GM19351 (cell line): ENCODE results near the gene RAD54L2.
"Not testable (repeated sequence)": the region's sequence is repeated elsewhere in the genome, so short reads cannot be mapped to it uniquely, and the experiment has no call there.

ENCODE experiments used
- ATAC-seq: cut with Tn5 transposase; IDR thresholded peaks from one replicate; pipeline ENCODE4 v1.9.1; 2021; ENCODE audit warnings: mild to moderate bottlenecking, moderate library complexity; ENCODE audit not compliant: unreplicated experiment

RAD54L2 gene, protein sequence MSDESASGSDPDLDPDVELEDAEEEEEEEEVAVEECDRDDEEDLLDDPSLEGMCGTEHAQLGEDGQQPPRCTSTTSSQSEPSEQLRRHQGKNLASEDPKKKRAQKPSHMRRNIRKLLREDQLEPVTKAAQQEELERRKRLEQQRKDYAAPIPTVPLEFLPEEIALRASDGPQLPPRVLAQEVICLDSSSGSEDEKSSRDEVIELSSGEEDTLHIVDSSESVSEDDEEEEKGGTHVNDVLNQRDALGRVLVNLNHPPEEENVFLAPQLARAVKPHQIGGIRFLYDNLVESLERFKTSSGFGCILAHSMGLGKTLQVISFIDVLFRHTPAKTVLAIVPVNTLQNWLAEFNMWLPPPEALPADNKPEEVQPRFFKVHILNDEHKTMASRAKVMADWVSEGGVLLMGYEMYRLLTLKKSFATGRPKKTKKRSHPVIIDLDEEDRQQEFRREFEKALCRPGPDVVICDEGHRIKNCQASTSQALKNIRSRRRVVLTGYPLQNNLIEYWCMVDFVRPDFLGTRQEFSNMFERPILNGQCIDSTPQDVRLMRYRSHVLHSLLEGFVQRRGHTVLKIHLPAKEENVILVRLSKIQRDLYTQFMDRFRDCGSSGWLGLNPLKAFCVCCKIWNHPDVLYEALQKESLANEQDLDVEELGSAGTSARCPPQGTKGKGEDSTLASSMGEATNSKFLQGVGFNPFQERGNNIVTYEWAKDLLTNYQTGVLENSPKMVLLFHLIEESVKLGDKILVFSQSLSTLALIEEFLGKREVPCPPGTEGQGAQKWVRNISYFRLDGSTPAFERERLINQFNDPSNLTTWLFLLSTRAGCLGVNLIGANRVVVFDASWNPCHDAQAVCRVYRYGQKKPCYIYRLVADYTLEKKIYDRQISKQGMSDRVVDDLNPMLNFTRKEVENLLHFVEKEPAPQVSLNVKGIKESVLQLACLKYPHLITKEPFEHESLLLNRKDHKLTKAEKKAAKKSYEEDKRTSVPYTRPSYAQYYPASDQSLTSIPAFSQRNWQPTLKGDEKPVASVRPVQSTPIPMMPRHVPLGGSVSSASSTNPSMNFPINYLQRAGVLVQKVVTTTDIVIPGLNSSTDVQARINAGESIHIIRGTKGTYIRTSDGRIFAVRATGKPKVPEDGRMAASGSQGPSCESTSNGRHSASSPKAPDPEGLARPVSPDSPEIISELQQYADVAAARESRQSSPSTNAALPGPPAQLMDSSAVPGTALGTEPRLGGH (N-terminal part only)

DNA sequence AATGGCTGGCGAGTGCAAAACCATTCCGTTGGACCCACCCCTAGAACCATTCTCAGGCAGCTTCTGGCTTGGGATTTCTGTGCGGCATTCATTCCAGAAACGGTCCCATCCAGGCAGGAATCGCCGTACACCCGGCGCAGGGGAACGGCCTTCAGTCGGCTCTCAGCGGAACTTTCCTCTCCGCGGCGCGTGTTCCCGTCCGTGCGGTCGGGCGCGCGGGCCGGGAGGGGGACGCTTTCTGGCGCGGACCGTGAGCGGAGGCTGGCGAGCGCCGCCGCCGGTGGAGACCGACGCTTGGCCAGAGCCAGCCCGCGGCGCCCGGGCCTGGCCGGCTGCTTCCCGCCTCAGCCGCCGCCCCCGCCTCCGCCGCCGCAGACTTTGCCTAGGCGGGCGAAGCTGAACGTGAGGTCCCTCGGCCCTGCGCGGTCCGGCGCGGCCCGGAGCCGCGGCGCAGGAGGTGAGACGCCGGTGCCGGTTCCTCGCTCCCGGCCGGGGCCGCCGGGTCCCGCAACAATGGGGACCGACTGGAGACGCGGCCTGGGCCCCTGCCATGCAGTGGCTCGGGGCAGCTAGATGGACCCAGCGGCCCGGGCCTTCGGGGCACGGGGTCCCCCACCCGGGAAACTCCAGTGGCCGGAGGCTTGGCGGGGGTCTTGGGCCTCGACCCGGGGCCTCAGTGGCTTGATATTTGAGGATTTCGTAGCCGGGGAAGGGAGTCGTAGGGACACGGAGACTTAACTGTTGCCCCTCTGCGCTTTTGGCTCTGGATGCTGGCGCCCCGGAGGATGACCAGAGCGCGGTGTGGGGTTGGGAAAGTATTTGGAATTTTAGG, at the start of gene RAD54L2:
Gene RAD54L2, plus strand, starts transcription at position 261 of the 832 bp plus-strand sequence. CDS start 51,702 bp downstream, outside the sequence.
- peak; percentile 90 for ATAC-seq

DNA sequence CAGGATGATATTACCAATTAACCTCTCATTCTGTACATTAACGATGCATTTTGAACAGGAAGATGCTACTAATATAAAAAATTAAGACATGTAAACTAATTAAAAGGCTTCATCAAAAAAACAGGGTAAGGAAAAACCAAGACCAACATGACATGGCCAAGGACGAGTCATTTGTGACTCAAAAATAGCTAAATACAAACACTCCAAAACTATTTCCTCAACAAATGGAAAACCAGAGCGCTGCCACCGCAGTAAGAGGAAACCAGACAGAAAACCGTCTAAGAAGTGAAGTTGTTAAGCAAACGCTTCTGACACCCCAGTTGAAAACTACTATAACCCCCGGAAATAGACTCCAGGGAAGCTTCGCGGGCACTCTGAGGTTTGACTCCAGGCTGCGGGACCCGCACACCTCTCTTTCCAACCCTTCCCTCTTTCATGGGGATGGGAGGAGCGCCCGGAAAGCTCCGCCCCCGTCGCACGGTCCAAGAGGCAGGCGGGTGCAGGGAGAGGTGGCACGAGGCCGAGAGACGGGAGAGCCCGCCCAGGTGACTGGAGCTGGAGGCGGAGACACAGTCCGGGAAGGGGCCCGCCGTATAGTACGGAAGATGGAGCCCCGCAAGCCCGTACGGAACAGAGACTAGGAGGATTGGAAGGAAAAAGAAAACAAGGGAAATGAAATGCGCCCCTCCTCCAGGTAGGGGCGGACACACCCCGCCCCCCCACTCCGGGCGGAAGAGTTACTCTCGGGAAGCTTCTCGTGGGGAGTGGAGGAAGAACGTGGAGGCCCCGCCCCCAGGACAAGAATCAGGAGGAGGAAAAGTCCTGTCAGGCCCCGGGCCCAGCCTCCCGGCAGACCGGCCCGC, 39.4 kb upstream of the RAD54L2 start:
- peak; percentile 53 for ATAC-seq

DNA sequence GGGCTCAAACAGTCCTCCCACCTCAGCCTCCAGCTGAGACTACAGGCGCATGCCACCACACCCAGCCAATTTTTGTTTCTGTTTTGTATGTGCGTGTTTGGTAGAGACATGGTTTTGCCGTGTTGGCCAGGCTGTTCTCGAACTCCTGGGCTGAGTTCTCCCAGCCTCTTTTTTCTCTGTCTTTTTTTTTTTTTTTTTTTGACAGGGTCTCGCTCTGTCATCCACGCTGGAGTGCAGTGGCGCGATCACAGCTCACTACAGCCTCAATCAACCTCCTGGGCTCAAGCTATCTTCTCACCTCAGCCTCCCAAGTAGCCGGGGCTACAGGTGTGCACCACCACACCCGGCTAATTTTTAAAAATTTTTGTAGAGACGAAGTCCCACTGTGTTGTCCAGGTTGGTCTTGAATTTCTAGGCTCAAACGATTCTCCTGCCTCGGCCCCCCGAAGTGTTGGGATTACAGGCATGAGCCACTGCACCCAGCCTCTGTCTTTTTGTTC, 37.8 kb upstream of the RAD54L2 start:
- ATAC-seq: no peak

DNA sequence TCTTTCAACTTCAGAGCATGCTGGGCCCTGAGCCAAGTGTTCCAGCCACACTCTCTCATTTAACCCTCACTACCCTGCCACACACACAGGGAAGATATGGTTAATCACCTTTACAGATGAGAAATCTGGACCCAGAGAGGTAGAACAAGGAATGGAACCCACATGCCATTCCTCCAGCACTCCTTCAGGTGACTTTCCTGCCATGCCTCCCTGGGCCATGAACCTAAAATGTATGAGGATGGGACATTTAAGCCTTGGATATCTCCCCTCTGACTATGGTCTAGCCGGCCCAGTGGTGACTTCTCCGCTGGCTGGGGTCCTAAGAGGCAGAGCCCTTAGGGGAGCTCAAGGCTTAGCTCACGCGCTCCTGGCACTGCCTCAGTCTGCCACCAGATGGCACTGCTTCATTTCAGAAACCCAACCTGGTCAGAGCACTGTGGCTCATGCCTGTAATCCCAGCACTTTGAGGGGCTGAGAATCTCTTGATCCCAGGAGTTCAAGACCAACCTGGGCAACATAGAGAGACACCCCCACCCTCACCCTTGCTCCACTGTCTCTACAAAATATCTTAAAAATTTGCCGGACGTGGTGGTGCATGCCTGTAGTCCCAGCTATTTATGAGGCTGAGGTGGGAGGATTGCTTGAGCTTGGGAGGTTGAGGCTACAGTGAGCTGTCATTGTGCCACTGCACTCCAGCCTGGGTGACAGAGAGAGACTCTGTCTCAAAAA, 36.5 kb upstream of the RAD54L2 start:
- peak; percentile 21 for ATAC-seq

DNA sequence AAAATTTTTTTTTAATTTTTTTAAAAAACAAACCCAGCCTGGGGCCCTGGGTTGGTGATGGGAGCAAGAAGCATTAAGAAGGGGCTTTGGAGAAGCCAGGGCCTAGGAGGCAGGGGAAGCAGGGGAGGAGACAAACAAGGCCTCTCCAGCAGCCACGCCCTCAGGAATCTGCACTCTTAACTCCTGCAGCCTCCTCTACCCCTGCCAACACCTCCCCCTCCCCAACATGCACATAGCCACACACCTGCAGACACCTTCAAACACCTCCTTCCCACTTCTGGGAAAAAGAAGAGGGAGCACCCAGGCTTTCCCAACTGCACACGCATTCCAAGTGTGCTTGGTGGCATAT, 36.0 kb upstream of the RAD54L2 start:
- no peak for ATAC-seq

DNA sequence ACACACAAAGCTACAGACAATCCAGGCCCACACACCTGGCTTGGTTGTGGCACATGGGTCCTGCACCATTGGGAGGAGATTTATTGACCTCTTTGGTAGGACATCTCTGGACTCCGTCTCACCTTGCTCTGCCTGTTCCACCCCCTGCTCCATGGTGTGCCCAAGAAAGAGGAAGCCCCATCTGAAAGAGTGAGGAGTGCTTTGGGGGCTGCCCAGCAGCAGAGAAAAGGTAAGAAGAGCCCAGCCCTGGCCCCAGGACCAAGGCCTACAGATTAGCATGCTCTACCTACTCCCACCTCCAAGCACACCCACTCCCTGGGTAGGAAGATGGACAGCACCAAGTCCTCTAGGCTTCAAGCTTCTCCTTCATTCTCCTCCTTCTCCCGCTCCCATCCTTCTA, 35.5 kb upstream of the RAD54L2 start:
- no peak for ATAC-seq

DNA sequence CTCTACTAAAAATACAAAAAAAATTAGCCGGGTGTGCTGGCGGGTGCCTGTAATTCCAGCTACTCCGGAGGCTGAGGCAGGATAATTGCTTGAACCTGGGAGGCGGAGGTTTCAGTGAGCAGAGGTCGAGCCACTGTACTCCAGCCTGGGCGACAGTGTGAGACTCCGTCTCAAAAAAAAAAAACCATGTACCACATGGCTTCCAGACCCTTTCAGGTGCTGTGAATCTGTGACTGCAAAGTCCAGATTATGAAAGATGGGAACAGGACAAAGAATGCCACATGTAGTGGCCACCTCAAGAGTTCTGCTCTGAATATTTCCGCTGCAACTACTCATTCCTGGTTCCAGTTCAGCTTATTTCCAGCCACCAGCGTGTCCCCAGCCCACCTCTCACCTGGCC, 30.3 kb upstream of the RAD54L2 start:
- no peak for ATAC-seq

DNA sequence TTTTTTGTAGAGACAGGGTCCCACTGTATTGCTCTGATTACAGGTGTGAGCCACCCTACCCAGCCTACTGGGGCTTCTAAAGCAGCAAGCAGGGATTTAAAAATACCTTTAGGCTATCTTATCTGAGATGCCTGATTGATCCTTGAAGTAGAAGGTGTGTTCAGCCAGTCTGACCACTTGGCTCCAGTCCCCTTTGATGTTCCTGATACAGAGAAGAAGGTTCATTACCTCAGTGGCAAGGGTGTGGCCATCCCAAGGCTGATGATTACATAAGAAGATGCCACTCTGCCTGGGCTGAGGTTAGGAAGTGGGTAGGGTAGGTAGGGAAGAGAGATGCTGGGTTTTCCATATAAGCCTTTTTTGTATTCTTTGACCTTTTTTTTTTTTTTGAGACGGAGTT, 27.5 kb upstream of the RAD54L2 start:
- ATAC-seq: no peak

DNA sequence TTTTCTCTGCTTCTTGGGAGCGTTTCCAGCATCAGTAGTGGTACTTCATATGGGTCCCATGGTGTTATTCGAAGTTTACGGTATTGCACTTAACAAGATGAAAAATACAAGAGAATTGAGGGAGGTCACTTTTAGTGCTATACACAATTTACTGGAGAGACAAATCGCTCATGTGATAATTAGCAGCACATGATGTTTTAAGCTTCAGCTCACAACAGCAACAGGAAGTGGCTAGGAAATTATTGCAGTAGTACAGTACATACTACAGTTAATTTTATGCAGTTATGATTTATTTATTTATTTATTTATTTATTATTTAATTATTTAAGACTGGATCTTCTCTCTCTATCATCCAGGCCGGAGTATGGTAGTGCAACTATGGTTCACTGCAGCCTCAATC, 24.3 kb upstream of the RAD54L2 start:
- no peak for ATAC-seq

DNA sequence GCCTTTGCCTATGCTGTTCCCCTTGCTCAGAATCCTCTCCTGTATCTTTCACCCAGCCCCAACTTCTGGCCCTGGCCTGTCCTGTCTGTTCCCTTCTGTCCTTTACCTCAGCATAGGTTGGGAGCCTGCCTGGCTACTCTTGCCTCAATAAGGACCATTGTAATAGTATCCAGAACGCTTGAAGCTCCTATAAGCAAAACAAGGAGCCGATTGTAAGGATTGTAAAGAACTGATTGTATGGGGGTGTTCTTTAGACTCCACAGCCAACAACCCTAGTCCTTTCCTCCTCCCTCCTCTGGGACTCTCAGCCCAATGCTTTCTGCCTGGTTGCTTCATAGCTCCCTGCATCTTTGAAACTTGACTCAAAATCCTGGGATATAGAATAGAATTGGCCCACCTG, 18.7 kb upstream of the RAD54L2 start:
- no peak for ATAC-seq

DNA sequence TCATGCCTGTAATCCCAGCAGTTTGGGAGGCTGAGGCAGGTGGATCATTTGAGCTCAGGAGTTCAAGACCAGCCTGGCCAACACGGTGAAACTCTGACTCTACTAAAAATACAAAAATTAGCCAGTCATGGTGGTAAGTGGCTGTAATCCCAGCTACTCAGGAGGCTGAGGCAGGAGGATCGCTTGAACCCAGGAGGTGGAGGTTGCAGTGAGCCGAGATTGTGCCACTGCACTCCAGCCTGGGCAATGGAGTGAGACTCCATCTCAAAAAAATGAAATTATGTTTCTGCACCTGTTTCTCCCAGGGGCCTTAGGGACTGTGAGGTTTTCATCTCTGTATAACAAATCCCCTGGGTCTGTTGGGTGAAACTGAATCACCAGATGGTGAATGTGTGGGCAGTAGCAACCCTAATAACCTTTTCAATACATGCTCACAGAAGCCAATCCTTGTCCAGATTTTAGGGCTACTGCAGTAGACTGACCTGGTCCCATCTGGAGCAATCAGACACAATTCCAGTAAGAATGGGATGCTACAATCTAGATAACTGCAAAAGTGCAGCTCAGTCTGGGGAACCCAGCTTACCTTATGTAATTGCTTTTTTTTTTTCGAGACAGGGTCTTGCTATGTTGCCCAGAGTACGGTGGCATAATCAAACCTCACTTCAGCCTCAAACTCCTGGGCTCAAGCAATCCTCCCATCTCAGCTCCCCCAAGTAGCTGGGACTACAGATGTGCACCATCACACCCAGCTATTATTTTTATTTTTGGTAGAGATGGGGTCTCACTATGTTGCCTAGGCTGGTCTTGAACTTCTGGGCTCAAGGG, 17.4 kb upstream of the RAD54L2 start:
- ATAC-seq: peak; percentile 86

DNA sequence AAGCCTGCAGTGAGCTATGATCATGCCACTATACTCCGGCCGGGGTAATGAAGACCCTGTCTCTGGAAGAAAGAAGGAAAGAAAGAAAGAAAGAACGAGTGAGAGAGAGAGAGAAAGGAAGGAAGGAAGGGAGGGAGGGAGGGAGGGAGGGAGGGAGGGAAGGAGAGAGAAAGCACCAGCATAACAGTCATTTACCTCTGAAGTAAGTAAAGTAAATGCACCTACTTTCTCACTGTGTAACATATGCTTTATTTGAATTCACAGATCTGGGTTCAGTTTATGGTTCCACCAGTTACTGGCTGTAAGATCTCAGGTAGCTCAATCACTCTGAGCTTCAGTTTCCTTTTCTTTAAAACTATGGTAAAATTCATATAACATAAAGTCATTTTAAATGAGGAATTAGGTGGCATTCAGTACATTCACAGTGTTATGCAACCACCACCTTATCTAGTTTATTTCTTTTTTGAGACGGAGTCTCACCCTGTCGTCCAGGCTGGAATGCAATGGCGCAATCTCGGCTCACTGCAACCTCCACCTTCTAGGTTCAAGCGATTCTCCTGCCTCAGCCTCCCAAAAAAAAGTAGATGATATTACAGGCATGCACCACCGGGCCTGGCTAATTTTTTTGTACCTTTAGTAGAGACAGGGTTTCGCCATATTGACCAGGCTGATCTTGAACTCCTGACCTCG, 16.1 kb upstream of the RAD54L2 start:
- ATAC-seq: no peak

DNA sequence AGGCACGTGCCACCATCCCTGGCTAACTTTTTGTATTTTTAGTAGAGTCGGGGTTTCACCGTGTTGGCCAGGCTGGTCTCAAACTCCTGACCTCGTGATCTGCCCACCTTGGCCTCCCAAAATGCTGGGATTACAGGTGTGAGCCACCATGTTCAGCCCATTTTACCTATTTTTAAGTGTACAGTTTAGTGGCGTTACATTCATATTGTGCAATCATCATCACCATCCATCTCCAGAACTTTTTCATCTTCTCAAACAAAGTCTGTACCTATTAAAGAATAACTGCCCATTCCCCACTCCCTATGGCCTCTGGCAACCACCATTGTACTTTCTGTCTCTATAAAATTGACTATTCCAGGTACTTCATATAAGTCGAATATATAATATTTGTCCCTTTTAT, 13.6 kb upstream of the RAD54L2 start:
- ATAC-seq: not testable (repeated sequence)

DNA sequence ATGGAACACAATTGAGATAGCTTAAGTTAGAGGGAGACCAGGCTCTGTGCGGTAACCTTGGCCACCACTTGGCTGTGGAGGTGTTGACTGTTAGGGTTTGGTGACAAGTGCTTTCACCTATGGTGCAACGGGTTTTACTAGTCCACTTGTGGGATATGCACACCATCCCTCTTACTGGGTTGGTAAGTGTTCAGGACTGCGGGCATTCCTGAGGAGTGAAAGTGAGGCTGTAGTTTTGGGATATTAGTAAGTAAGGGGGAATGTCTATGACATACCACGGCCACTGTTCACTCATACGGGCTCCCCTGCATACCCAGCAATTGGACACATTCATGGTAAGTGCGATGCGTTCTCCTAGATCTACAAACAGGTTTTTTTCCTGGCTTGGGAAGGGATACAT, 8.0 kb upstream of the RAD54L2 start:
- no peak for ATAC-seq

DNA sequence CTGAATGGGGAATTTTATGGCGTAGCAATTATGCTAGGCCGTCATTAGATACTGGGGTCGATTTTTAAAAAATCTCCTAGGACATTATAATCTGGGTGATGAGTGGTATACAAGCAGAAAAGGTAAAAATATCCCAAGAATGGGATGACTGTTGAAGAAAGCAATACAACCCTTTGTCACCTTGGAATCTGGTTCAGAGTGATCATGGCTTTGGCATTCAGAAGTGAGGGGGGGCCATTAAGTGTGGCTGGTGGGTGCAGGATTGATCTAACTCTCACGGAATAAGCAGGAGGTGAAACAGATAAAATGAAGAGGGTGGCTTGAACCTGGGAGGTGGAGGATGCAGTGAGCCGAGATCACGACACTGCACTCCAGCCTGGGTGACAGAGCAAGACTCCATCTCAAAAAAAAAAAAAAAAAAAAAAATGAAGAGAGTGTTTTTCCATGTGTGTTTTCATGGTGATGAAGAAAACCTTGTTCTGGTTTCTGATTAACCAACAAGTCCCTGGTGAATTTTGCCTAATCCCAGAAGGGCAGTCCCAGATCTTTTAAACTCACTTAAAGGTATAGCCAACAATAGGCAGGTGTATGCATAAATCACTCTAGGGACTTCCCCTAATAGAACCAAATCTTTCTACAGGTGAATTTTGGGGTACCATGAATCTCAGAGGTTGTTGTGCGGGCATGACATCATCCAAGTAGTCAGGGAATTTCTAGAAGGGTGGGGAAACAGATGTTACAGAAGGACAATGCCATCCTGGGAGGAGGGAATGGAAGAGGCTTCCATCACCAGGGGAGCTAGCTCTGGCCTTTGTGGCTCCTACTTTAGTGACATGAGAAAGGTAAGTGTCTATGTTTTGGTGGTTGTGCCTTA, 3.1 kb upstream of the RAD54L2 start:
- ATAC-seq: no peak

DNA sequence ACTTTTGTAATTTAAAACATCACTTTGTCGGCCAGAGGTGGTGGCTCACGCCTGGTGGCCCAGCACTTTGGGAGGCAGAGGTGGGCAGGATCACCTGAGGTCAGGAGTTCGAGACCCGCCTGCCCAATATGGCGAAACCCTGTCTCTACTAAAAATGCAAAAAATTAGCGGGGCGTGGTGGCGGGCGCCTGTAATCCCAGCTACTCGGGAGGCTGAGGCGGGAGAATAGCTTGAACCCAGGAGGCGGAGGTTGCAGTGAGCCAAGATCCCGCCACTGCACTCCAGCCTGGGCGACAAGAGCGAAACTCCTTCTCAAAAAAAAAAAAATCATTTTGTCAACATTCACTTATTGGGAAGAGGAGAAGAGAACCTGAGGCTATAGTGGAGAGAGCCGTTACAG, 888 bp upstream of the RAD54L2 start:
- ATAC-seq: not testable (repeated sequence)
